Neural crest cell (in vitro differentiated cells): ENCODE data around the gene NGEF. TPM values are rescaled to one million over a fixed set of nuclear protein-coding genes. Genes with fewer than 3 reads are reported as not detected.

Source experiments
- DNase-seq: peaks from one replicate; pipeline ENCODE4 v3.0.0; 2021; ENCODE audit warnings: low read depth, mixed read lengths, low spot score
- H3K27ac Mint-ChIP-seq: one replicate; pipeline ENCODE4 v1.8.0; 2021; ENCODE audit warnings: mild to moderate bottlenecking, mixed read lengths; ENCODE audit not compliant: unreplicated experiment
- H3K27me3 Mint-ChIP-seq: 2 replicates; pipeline ENCODE4 v1.8.0; 2021; ENCODE audit warnings: low read depth, mild to moderate bottlenecking, mixed read lengths
- H3K36me3 Mint-ChIP-seq: 2 replicates; pipeline ENCODE4 v1.8.0; 2021; ENCODE audit warnings: low read depth, mild to moderate bottlenecking, mixed read lengths
- H3K4me1 Mint-ChIP-seq: 2 replicates; pipeline ENCODE4 v1.8.0; 2021; ENCODE audit warnings: mixed read lengths
- H3K4me3 Mint-ChIP-seq: one replicate; pipeline ENCODE4 v1.8.0; 2021; ENCODE audit warnings: mild to moderate bottlenecking, mixed read lengths
- H3K9me3 Mint-ChIP-seq: 2 replicates; pipeline ENCODE4 v1.8.0; 2021; ENCODE audit warnings: mixed read lengths
- total RNA-seq: library from RNA; stranded (reverse); gene quantifications from 2 replicates; pipeline ENCODE4 v1.2.1, GENCODE V29; 2021
- TF ChIP-seq, protein P1 (sequence below): fragments of 200-600 bp; sonication (generic); conservative IDR thresholded peaks from 2 replicates; pipeline ENCODE4 v1.5.0; 2021; ENCODE audit warnings: antibody characterized with exemption, mild to moderate bottlenecking

NGEF gene
- total RNA-seq, 1 donor from 2014 or later, result 0.96 TPM

DNA sequence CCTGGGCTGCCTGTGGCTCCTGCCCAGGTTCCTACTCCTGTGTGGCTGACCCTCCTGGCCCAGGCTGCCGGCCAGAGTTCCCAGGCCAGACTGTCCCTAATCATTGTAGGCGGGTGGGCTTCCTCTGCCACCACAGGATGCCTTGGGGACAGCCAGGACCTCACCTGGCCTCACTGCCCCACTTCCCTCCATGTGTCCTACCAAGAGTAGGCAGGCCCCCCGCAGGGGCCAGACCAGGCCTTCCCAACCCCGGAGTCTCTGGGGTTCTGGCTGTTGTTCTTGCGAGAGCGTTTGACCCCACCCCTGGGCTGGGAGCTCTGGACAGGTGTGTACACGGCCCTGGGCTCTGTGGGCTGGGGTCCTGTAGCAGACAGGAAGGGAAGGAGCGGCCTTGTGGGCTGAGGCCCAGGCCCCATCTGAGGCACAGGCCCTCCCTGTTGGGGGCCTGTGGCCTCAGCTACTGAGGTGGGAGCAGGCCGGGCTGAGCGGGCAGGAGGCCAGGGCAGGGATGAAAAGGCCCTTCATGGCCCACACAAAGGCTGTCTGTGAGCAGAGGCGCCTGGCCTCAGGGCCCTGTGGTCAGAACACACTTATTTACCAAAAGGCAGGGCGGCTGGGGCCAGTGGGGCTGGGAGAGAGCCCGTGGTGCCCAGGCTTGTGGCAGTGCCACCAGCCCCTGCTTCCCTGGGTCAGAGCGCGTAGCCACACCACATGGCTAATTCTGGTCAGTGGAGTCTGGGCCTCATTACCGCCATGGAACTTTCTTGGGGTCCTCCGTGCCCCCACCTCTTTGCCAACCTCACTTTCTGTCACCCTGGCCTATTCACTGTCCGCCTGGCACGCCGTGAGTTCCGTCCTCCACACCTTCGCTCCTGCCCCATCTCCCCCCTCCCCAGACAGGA lies 141.0 kb downstream of the NGEF start:
- TF ChIP-seq, protein P1, sequence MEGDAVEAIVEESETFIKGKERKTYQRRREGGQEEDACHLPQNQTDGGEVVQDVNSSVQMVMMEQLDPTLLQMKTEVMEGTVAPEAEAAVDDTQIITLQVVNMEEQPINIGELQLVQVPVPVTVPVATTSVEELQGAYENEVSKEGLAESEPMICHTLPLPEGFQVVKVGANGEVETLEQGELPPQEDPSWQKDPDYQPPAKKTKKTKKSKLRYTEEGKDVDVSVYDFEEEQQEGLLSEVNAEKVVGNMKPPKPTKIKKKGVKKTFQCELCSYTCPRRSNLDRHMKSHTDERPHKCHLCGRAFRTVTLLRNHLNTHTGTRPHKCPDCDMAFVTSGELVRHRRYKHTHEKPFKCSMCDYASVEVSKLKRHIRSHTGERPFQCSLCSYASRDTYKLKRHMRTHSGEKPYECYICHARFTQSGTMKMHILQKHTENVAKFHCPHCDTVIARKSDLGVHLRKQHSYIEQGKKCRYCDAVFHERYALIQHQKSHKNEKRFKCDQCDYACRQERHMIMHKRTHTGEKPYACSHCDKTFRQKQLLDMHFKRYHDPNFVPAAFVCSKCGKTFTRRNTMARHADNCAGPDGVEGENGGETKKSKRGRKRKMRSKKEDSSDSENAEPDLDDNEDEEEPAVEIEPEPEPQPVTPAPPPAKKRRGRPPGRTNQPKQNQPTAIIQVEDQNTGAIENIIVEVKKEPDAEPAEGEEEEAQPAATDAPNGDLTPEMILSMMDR, result no peak
- no peak for DNase-seq
- Mint-ChIP-seq H3K27ac (peak overlapping the region; percentile 43), H3K9me3 (no peaks in the 10 kb centered on the region), H3K27me3 (peaks cover 30% of the 10 kb centered on the region), H3K4me1 (peaks cover 30% of the 10 kb centered on the region), H3K36me3 (no peaks in the 10 kb centered on the region), H3K4me3 (peak overlapping the region; percentile 59)

DNA sequence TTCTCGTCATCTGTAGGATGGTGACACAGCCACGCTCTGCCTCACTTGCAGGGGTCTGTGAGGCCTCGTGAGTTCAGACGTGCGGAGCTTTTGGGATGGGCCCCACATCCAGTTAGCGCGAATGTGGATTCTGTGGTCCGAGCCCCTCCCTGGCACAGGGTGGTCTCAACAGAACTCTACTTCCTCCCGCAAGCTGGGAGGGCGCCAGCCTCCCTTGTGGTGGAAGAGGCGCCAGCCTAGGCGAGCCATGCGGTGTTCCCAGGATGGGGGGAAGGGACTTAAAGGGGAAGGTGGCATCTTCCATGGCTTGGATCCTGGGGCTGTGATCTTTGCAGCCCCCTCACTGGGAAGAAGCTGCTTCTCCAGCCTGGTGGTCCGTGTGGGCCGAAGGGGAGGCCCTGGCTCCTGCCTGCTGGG lies 141.6 kb downstream of the NGEF start:
- Mint-ChIP-seq H3K9me3 (no peaks in the 10 kb centered on the region), H3K27ac (peak overlapping the region; percentile 19), H3K4me3 (no peak overlapping the region), H3K36me3 (no peaks in the 10 kb centered on the region), H3K27me3 (peaks cover 29% of the 10 kb centered on the region), H3K4me1 (peaks cover 30% of the 10 kb centered on the region)
- TF ChIP-seq, protein P1, result no peak
- no peak for DNase-seq

DNA sequence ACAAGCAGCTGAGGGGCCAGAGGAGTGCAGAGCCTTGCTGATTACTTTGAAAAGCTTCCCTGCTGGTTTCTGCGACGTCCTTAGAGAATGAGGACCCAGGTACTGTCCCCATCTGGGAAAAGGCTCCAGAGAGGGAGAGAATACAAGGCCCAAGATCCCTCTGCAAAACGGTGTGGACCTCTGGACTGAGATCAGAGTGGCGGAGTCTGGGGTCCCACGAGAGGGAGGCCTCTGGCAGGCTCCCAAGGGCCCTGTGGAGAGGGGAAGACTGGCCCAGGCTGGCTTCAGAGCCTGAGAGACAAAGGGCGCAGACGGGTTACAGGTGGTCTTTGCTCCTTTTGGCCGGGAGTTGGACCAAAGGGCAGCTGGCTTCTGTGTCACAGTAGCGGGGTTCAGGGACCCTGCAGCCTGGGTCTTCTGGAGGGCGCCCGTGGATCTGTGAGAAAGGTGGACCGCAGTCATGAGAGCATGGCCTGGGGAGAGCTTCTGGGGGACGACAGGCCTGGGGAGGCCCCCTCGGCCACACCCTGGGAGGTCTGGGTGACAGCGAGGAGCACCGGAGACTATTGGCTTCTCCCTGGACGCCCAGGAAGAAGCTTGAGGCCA lies 142.2 kb downstream of the NGEF start:
- peaks cover 29% of the 10 kb centered on the region for H3K27me3 Mint-ChIP-seq

DNA sequence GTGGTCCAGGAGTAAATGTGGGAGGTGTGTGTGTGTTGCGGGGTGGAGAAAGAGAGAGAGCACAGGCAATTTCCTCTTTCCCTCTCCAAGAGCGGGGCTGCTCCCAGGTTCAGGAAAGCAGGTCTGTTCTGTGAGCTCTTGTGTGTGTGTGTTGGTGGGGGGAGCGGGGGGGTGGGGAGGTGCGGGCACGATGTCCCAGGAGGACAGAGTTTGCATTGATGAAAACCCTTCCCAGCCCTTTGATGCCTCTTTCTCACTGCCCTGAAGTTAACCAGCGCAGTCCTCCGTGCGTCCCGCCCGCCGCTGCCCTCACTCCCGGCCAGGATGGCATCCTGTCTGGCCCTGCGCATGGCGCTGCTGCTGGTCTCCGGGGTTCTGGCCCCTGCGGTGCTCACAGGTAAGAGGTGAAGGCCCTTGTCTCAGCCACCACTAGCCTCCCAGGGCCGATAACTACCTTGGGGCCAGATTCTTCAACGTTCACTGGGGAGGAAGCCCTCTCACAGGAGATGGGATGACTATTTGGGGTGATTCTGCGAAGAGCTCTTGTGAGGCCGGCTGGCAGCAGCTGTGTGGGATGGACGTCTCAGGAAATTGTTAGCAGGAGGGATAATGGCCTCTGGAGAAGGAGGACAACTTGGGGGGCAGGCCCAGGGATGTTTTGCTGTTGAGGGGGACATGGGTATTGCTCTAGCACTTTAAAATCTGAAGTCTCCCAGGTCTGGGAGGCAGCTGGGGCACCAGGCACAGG lies 142.9 kb downstream of the NGEF start, which contains the start of gene SNORC:
SNORC (plus strand) TSS at position 247 of the 748 bp plus-strand sequence; CDS start at position 325, 78 bp downstream.
- peaks cover 22% of the 10 kb centered on the region for H3K27me3 Mint-ChIP-seq
- H3K4me1 Mint-ChIP-seq, result peaks cover 30% of the 10 kb centered on the region
- H3K36me3 Mint-ChIP-seq, result no peaks in the 10 kb centered on the region
- no peaks in the 10 kb centered on the region for H3K9me3 Mint-ChIP-seq
- DNase-seq, result no peak
- H3K27ac Mint-ChIP-seq, result peak within 1 kb of the TSS; percentile 67
- H3K4me3 Mint-ChIP-seq, result peak within 1 kb of the TSS; percentile 31
- TF ChIP-seq, protein P1, result no peak

More for the DNA sequence above, 142.2 kb downstream of the NGEF start:
- H3K4me3 Mint-ChIP-seq, result no peak overlapping the region
- DNase-seq, result no peak
- TF ChIP-seq, protein P1, result no peak
- no peaks in the 10 kb centered on the region for H3K9me3 Mint-ChIP-seq
- peak overlapping the region; percentile 67 for H3K27ac Mint-ChIP-seq
- peaks cover 30% of the 10 kb centered on the region for H3K4me1 Mint-ChIP-seq
- no peaks in the 10 kb centered on the region for H3K36me3 Mint-ChIP-seq
